Endothelial cell (in vitro differentiated cells): Measurements from ENCODE around the gene HCN2. TPM values are rescaled to one million over a fixed set of nuclear protein-coding genes. Genes with fewer than 3 reads are reported as not detected.

ENCODE experiments used
- DNase-seq: peaks from one replicate; pipeline ENCODE4 v3.0.0; 2021; ENCODE audit warnings: low spot score
- H3K27ac Mint-ChIP-seq: one replicate; pipeline ENCODE4 v1.8.0; 2021; ENCODE audit warnings: mixed read lengths, inconsistent platforms; ENCODE audit not compliant: unreplicated experiment
- H3K27me3 Mint-ChIP-seq: one replicate; pipeline ENCODE4 v1.8.0; 2021; ENCODE audit warnings: mild to moderate bottlenecking, moderate library complexity, mixed read lengths, inconsistent platforms; ENCODE audit not compliant: unreplicated experiment
- H3K36me3 Mint-ChIP-seq: one replicate; pipeline ENCODE4 v1.8.0; 2021; ENCODE audit warnings: mild to moderate bottlenecking, low read depth, mixed read lengths, inconsistent platforms; ENCODE audit not compliant: unreplicated experiment
- H3K4me1 Mint-ChIP-seq: one replicate; pipeline ENCODE4 v1.8.0; 2021; ENCODE audit warnings: mild to moderate bottlenecking, mixed read lengths, inconsistent platforms; ENCODE audit not compliant: unreplicated experiment
- H3K4me3 Mint-ChIP-seq: one replicate; pipeline ENCODE4 v1.8.0; 2021; ENCODE audit warnings: mild to moderate bottlenecking, mixed read lengths, inconsistent platforms; ENCODE audit not compliant: unreplicated experiment
- H3K9me3 Mint-ChIP-seq: one replicate; pipeline ENCODE4 v1.8.0; 2021; ENCODE audit warnings: mixed read lengths, inconsistent platforms; ENCODE audit not compliant: unreplicated experiment
- total RNA-seq: library from RNA; stranded (reverse); fragmentation: NEBNext Ultra II Directional; extraction: Animal tissue kit (Norgen Biotek cat#: 25700); gene quantifications from one replicate; pipeline ENCODE4 v1.2.1, GENCODE V29; 2021; ENCODE audit not compliant: unreplicated experiment
- TF ChIP-seq, protein P1 (sequence below): fragments of 200-600 bp; sonication (generic); IDR thresholded peaks from one replicate; pipeline ENCODE4 v1.5.0; 2021; ENCODE audit warnings: antibody characterized with exemption; ENCODE audit not compliant: unreplicated experiment

The HCN2 gene
- total RNA-seq, 1 donor from 2014 or later = 0.28 TPM

GRCh38 chr19:640606-641189 lies 51.0 kb downstream of the HCN2 start:
- no peaks in the 10 kb centered on the region for H3K4me1 Mint-ChIP-seq
- no peak overlapping the region for H3K27ac Mint-ChIP-seq
- no peaks in the 10 kb centered on the region for H3K9me3 Mint-ChIP-seq
- H3K27me3 Mint-ChIP-seq = peaks cover 18% of the 10 kb centered on the region
- DNase-seq = no peak
- H3K4me3 Mint-ChIP-seq = no peak overlapping the region
- TF ChIP-seq, protein P1, sequence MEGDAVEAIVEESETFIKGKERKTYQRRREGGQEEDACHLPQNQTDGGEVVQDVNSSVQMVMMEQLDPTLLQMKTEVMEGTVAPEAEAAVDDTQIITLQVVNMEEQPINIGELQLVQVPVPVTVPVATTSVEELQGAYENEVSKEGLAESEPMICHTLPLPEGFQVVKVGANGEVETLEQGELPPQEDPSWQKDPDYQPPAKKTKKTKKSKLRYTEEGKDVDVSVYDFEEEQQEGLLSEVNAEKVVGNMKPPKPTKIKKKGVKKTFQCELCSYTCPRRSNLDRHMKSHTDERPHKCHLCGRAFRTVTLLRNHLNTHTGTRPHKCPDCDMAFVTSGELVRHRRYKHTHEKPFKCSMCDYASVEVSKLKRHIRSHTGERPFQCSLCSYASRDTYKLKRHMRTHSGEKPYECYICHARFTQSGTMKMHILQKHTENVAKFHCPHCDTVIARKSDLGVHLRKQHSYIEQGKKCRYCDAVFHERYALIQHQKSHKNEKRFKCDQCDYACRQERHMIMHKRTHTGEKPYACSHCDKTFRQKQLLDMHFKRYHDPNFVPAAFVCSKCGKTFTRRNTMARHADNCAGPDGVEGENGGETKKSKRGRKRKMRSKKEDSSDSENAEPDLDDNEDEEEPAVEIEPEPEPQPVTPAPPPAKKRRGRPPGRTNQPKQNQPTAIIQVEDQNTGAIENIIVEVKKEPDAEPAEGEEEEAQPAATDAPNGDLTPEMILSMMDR = no peak
- H3K36me3 Mint-ChIP-seq = no peaks in the 10 kb centered on the region

DNA sequence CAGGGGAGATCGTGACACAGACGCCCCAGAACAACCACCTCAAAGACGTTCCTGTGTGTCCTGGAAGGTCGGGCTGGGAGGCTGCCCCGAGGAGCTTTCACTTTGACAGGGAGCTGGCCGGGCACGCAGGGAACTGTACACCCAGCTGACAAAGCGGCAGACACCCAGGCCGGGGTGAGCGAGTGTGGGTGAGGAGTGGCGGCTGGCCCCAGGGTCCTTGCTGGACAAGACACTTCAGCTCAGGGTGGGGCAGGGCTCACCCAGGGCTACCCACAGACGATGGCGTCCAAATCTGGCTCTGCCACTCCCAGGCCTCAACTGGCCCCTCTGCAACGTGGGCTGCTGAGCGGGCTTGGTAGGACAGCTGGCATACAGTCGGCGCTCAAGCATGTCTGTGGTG lies 52.0 kb downstream of the HCN2 start:
- Mint-ChIP-seq H3K27me3 (peaks cover 18% of the 10 kb centered on the region), H3K36me3 (no peaks in the 10 kb centered on the region), H3K4me3 (no peak overlapping the region), H3K9me3 (no peaks in the 10 kb centered on the region), H3K27ac (no peak overlapping the region), H3K4me1 (no peaks in the 10 kb centered on the region)
- DNase-seq = no peak
- TF ChIP-seq, protein P1 = no peak

DNA sequence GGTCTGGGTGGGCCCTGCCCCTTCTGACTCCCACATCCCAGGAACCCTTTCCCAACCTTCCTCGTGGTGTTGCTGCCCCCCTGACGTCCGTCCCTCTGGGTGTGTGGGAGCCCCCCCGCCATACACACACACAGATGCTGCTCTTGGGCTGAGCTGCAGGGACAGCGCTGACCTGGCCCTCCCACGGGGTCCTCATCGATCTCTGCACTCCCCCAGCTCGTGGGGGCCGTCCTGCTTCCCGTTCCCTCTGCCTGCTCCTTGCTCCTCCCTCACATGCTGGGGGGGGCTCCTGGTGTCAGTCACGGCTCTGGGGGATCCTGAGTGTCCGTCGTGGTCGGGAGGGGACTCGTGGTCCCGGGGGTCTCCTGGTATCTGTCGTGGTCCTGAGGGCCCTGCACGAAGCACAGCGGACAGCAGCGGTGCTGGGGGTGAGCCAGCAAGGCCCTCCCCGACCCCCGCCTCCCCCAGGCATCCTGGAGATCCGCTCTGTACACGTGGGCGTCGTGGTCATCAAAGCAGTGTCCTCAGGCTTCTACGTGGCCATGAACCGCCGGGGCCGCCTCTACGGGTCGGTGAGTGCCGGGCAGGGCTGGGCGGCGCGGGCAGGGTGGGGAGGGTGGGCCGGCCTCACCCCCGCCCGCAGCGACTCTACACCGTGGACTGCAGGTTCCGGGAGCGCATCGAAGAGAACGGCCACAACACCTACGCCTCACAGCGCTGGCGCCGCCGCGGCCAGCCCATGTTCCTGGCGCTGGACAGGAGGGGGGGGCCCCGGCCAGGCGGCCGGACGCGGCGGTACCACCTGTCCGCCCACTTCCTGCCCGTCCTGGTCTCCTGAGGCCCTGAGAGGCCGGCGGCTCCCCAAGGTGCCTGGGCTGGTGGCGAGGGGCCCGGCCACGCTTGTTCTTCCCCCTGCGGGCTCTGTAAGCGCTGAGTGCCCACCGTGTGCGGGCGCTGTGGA lies 53.4 kb downstream of the HCN2 start:
- TF ChIP-seq, protein P1 = no peak
- Mint-ChIP-seq H3K9me3 (no peaks in the 10 kb centered on the region), H3K4me3 (no peak overlapping the region), H3K27me3 (peaks cover 9% of the 10 kb centered on the region), H3K36me3 (no peaks in the 10 kb centered on the region), H3K27ac (no peak overlapping the region), H3K4me1 (no peaks in the 10 kb centered on the region)
- no peak for DNase-seq

GRCh38 chr19:643736-644135 lies 54.1 kb downstream of the HCN2 start:
- peaks cover 7% of the 10 kb centered on the region for H3K27me3 Mint-ChIP-seq
- TF ChIP-seq, protein P1 = no peak
- H3K4me1 Mint-ChIP-seq = no peaks in the 10 kb centered on the region
- no peak for DNase-seq
- H3K36me3 Mint-ChIP-seq = no peaks in the 10 kb centered on the region
- no peak overlapping the region for H3K27ac Mint-ChIP-seq
- H3K4me3 Mint-ChIP-seq = no peak overlapping the region
- no peaks in the 10 kb centered on the region for H3K9me3 Mint-ChIP-seq

- Mint-ChIP-seq H3K4me3 (no peak overlapping the region), H3K27ac (no peak overlapping the region), H3K4me1 (no peaks in the 10 kb centered on the region), H3K27me3 (peaks cover 4% of the 10 kb centered on the region), H3K9me3 (no peaks in the 10 kb centered on the region), H3K36me3 (no peaks in the 10 kb centered on the region)
- DNase-seq = no peak
- TF ChIP-seq, protein P1 = no peak
Observed at GRCh38 chr19:644363-644762, 54.7 kb downstream of the HCN2 start.
